ENCODE data around the gene ADAMTS6.

- TF ChIP-seq CTCF (IDR thresholded peaks at IDR 0.05) (no peak), EZH2 (IDR thresholded peaks at IDR 0.05; ENCODE audit: borderline replicate concordance, insufficient read depth, low read depth, low read length, poor library complexity, severe bottlenecking) (no peak)
Observed at GRCh38 chr5:65268525-65268924, 213.2 kb downstream of the ADAMTS6 start.
